ENCODE measurements around the gene NTN5.

- TF ChIP-seq NRF1 (conservative IDR thresholded peaks at IDR 0.05 in 1 of 2, IDR thresholded peaks at IDR 0.05 in 1 of 2) = no peak
- TF ChIP-seq NR0B1 (IDR thresholded peaks at IDR 0.05; ENCODE audit: partially characterized antibody) = no peak
- TF ChIP-seq ZBED1 (IDR thresholded peaks at IDR 0.05) = no peak
- TF ChIP-seq ZNF274 (IDR thresholded peaks at IDR 0.05; ENCODE audit: borderline replicate concordance, low read depth, low read length) = no peak
- TF ChIP-seq KLF10 (CRISPR knock-in tag; IDR thresholded peaks at IDR 0.05) = no peak
- TF ChIP-seq MAFK (IDR thresholded peaks at IDR 0.05; ENCODE audit: low read length) = no peak
- no peak for TF ChIP-seq CTCF (IDR thresholded peaks at IDR 0.05 in 2 of 3, conservative IDR thresholded peaks at IDR 0.05 in 1 of 3; ENCODE audit: insufficient read depth in 2 of 3, low read depth in 1 of 3, low read length in 3 of 3)
Measured at GRCh38 chr19:48661711-48662090, 11.1 kb downstream of the NTN5 start.
